ENCODE data around the gene CNN1.

CNN1 gene

DNA sequence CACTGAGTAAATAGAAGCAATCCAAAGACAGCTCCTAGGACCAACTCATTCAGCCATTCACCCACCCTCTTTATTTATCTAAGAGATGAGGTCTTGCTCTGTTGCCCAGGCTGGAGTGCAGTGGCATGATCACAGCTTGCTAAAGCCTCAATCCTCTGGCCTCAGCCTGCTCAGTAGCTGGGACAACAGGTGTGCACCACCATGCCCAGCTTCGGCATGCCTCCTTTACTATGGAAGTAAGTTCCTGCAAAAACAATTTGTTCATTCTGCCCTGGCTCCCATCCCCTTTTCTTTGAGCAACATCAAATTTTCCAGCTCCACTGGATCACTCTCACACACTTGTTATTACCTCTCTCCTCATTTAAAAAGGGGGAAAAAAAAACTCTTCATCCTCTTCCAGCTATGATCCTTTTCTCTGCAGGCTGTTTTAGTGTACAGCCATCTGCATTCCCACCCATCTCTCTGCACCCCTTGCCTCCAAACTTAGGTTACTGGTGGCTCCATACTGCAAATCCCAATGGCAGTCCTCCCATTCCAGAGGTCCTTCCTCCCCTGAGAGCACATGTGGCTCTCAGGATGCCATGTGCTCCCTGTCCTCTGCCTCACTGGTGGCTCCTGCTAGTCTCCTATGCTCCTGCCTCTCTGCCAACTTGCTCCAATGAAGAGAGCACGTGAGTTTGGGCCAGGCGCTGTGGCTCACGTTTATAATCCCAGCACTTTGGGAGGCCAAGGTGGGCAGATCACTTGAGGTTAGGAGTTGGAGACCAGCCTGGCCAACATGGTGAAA lies 18.2 kb downstream of the CNN1 start:
- TF ChIP-seq, protein P1, sequence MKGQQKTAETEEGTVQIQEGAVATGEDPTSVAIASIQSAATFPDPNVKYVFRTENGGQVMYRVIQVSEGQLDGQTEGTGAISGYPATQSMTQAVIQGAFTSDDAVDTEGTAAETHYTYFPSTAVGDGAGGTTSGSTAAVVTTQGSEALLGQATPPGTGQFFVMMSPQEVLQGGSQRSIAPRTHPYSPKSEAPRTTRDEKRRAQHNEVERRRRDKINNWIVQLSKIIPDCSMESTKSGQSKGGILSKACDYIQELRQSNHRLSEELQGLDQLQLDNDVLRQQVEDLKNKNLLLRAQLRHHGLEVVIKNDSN (IDR thresholded peaks at IDR 0.05), result no peak
- TF ChIP-seq, protein P2, sequence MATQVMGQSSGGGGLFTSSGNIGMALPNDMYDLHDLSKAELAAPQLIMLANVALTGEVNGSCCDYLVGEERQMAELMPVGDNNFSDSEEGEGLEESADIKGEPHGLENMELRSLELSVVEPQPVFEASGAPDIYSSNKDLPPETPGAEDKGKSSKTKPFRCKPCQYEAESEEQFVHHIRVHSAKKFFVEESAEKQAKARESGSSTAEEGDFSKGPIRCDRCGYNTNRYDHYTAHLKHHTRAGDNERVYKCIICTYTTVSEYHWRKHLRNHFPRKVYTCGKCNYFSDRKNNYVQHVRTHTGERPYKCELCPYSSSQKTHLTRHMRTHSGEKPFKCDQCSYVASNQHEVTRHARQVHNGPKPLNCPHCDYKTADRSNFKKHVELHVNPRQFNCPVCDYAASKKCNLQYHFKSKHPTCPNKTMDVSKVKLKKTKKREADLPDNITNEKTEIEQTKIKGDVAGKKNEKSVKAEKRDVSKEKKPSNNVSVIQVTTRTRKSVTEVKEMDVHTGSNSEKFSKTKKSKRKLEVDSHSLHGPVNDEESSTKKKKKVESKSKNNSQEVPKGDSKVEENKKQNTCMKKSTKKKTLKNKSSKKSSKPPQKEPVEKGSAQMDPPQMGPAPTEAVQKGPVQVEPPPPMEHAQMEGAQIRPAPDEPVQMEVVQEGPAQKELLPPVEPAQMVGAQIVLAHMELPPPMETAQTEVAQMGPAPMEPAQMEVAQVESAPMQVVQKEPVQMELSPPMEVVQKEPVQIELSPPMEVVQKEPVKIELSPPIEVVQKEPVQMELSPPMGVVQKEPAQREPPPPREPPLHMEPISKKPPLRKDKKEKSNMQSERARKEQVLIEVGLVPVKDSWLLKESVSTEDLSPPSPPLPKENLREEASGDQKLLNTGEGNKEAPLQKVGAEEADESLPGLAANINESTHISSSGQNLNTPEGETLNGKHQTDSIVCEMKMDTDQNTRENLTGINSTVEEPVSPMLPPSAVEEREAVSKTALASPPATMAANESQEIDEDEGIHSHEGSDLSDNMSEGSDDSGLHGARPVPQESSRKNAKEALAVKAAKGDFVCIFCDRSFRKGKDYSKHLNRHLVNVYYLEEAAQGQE (IDR thresholded peaks at IDR 0.05; ENCODE audit: low read depth), result no peak
- TF ChIP-seq TCF12 (IDR thresholded peaks at IDR 0.05; ENCODE audit: low read depth) (no peak), FOXM1 (IDR thresholded peaks at IDR 0.05; ENCODE audit: borderline replicate concordance, low read depth) (no peak), CREB1 (IDR thresholded peaks at IDR 0.05; ENCODE audit: low read depth) (no peak), YY1 (IDR thresholded peaks at IDR 0.05; ENCODE audit: low read depth) (no peak), NFIC (IDR thresholded peaks at IDR 0.05) (no peak), CEBPB (IDR thresholded peaks at IDR 0.05) (no peak), EP300 (IDR thresholded peaks at IDR 0.05; ENCODE audit: borderline replicate concordance) (no peak), EGR1 (IDR thresholded peaks at IDR 0.05) (no peak), RAD21 (IDR thresholded peaks at IDR 0.05; ENCODE audit: low read depth) (no peak), ZBTB7A (IDR thresholded peaks at IDR 0.05; ENCODE audit: low read depth) (no peak), TAF1 (IDR thresholded peaks at IDR 0.05; ENCODE audit: low read depth) (no peak), TEAD4 (IDR thresholded peaks at IDR 0.05) (no peak)
- TF ChIP-seq, protein P3, sequence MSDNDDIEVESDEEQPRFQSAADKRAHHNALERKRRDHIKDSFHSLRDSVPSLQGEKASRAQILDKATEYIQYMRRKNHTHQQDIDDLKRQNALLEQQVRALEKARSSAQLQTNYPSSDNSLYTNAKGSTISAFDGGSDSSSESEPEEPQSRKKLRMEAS (IDR thresholded peaks at IDR 0.05), result no peak

DNA sequence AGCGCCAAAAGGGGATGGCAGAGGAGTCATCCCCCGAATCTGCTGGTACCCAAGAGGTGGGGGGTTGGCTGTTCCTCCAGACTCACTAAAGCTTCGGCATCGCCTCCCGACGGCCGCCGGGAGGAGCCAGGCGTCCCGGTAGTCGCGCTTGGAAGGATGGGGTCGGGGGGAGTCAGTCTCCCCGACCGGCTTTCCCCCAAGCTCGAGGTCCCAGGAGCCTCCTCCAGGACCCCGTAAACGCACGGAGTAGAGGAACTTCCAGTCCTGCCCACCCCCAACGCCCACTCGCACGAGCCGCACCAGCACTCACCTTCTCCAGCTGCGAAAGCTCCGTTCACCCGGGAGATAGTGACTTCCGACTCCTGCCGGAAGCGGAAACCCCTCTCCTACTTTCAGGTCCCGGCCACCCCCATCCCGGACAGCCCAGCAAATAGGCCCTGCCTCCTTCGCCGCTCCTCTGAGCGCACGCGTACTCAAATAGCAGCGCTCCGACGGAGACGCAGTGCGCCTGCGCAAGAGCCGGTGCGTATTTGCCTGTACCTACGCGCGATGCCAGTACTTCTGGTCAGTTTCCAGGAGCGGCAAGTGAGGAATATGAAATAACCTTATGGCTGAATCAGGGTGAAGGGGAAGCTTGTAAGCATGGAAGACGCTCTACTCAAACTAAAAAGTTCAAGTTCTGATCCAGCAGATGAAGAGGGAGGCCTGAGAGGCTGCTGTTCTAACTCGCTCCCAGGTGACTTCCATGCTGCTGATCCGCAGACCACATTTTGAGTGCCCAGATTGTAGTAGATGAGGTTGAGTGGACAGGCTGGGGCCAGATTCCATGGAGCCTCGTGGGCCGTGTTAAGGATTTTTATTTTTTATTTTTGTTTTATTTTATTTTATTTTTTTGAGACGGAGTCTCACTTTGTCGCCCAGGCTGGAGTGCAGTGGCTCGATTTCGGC lies 20.5 kb downstream of the CNN1 start, which contains the start of gene ELOF1:
Gene ELOF1, minus strand, starts transcription at position 350 of the 948 bp plus-strand sequence. CDS start 4,883 bp downstream, outside the sequence.
- TF ChIP-seq TCF12 (IDR thresholded peaks at IDR 0.05; ENCODE audit: low read depth), result peak; percentile 50; the same call in 1 of the 2 replicates
- TF ChIP-seq, protein P3 (IDR thresholded peaks at IDR 0.05), result peak; percentile 70
- TF ChIP-seq, protein P2 (IDR thresholded peaks at IDR 0.05; ENCODE audit: low read depth), result no peak
- peak; percentile 41 for TF ChIP-seq TEAD4 (IDR thresholded peaks at IDR 0.05)
- TF ChIP-seq TAF1 (IDR thresholded peaks at IDR 0.05; ENCODE audit: low read depth), result peak; percentile 77
- TF ChIP-seq EGR1 (IDR thresholded peaks at IDR 0.05), result peak; percentile 64

DNA sequence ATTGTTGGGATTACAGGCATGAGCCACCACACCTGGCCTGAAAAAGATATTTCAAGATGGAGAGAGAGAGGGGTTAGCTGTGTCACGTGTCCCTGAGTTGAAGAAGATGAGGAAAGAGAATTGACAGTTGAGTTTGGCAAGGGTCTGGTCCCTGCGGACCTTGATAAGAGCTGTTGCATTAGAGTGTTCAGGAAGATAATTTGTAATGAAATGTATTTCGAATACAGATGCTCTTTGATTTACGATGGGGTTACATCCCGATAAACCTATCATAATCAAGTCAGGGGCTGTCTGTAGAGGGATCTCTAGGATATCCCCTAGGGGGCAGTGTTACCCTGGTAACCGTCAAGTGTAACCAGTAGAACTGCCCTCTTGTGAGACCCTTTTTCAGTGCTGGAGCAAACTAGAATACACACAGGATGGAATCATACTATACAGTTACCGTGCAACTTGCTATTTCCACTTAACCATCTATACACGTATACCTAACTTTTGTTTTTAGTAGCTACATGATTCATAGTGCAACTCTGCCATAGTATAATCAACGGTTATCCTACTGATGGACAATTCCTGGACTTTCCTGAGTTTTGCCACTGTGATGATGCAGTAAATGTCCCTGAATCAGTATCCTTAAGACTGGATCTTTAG lies 21.9 kb downstream of the CNN1 start:
- TF ChIP-seq RAD21 (IDR thresholded peaks at IDR 0.05; ENCODE audit: low read depth), result peak; percentile 66
- TF ChIP-seq CEBPB (IDR thresholded peaks at IDR 0.05), result no peak

DNA sequence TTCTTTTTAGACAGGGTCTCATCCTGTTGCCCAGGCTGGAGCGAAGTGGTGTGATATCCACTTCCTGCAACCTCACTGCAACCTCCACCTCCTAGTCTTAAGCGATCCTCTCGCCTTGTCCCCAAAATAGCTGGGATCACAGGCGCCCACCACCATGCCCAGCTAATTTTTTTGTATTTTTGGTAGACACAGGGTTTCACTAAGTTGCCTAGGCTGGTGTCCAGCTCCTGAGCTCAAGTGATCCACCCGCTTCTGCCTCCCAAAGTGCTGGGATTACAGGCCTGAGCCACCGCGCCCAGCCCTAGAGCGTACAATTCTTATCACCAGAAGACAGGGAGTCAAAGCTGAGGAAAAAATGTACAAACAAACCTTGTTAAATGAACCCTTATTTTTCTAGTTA lies 24.9 kb downstream of the CNN1 start:
- TF ChIP-seq, protein P2 (IDR thresholded peaks at IDR 0.05; ENCODE audit: low read depth), result no peak
- TF ChIP-seq RAD21 (IDR thresholded peaks at IDR 0.05; ENCODE audit: low read depth), result no peak
- TF ChIP-seq EGR1 (IDR thresholded peaks at IDR 0.05), result no peak
- no peak for TF ChIP-seq CEBPB (IDR thresholded peaks at IDR 0.05)
- TF ChIP-seq NFIC (IDR thresholded peaks at IDR 0.05), result no peak

Data from Ishikawa (cell line).